HG03064 (cell line): ENCODE results near the gene MX1.
"Not testable (repeated sequence)": the region's sequence is repeated elsewhere in the genome, so short reads cannot be mapped to it uniquely, and the experiment has no call there.

Experiments used
- ATAC-seq: cut with Tn5 transposase; IDR thresholded peaks from one replicate; pipeline ENCODE4 v1.9.1; 2021; ENCODE audit warnings: low read depth; ENCODE audit not compliant: unreplicated experiment

The MX1 gene

DNA sequence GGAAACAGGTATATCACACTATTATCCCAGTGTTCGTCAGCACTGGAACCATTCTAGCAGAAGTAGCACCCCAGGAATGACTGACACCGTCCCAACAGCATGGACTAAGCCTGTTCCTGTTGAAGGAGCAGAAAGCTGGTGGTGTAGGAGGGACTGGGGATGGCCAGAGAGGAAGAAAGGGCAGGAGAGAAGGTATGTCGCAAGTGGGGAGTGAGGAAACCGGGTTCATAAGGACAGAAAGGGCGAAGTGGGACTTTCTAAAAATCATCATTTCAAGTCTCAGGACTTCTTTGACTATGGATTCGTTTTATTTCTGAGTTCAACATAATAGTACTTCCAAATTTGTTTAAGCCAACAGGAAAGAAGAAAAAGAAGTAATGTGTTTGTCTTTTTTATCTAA lies 19.7 kb upstream of the MX1 start:
- ATAC-seq, result no peak

DNA sequence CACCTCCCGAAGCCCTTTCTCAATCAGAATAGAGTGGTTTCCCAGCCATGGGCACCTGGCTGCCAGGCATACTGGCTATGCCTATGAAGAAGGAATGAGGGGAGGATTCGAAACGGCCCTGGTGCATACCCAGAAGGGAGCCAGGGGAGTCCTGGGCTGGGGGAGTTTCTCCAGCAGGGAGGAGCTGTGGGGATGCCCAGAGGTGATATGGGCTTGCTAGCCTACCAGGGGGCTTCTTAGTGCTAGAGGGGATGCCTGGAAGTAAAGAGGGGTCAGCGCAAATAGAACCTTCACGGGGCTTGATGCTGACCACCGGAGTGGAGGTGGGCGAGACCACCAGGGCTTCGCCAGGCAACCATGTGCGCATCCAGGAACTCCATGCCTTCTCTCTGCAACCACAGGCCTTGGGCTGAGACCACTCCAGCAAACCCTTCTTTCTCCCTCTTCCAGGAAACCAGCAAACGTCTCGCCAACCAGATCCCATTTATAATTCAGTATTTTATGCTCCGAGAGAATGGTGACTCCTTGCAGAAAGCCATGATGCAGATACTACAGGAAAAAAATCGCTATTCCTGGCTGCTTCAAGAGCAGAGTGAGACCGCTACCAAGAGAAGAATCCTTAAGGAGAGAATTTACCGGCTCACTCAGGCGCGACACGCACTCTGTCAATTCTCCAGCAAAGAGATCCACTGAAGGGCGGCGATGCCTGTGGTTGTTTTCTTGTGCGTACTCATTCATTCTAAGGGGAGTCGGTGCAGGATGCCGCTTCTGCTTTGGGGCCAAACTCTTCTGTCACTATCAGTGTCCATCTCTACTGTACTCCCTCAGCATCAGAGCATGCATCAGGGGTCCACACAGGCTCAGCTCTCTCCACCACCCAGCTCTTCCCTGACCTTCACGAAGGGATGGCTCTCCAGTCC lies 18.2 kb upstream of the MX1 start:
- no peak for ATAC-seq

DNA sequence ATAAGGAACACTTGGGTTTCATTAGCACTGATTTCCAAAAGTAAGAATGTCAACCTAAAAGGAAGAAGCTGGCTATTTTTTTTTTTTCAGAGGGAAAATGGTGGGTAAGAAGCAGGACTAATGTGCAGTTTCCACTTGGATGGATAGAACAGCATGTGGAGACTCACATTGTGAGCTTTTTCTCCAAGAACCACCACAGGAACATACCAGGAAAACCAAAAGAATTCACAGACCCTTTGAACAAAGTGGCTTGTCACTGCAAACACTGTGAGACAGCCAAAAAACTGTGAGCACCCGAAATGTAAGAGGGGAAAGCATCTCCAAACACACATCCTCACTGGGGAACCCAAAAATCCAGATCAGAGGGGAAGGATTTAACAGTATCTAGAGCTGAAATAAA lies 15.7 kb upstream of the MX1 start:
- ATAC-seq, result no peak

DNA sequence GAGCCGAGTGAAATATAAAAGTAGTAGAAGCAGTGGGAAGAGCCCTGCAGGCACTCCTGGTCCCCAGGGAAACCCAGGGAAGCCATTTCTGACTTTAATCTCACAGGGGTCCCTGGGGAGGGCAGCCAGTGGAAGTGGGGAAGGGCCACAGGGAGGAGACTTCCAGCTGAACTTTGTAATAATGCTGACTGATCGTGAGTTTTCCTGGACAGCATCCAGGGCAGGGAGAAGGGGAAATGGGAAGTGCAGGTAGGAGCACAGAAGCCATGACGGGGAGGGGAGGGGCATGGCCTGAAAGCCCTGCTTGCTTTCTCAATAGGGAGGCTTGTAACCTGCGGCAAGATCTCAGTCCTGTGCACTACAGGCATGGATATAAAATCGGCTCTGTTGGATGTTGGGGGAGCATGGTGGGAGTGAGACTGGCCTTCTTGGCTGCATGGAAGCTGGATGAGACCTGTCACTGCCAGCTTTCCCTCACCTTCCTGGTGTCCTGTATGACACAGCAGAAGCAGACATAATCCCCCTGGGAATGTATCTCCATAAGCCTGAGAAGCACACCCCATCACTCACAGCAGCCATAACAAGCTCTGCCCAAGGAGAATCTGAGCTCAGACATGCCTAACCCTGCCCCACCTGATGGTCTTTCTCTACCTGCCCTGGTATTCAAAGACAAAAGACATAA lies 15.1 kb upstream of the MX1 start:
- no peak for ATAC-seq

DNA sequence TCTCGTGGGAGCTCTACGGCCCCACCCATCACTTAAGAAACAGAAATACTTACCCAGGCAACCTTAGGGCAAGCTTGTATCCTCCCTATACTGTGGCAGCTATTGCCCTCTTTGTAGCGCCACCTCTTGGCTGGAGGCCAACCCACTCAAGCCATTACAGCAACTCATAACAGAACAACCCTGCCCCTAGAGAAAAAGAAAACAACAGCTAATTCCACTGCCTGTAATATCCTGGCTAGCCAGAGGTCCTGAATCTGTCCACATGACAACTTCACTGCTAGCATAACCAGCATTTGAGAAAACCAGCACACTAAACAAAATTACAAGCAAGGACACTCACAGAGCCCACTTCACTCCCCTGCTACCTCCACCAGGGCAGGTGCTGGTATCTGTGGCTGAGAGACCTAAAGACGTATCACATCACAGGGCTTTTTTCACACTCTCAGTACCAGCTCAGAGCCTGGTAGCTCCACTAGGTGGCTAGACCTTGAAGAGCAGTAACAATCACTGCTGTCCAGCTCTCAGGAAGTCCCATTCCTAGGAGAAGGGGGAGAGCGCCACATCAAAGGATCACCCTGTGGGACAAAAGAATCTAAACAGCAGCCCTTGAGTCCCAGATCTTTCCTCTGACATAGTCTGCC lies 14.5 kb upstream of the MX1 start:
- ATAC-seq, result no peak

DNA sequence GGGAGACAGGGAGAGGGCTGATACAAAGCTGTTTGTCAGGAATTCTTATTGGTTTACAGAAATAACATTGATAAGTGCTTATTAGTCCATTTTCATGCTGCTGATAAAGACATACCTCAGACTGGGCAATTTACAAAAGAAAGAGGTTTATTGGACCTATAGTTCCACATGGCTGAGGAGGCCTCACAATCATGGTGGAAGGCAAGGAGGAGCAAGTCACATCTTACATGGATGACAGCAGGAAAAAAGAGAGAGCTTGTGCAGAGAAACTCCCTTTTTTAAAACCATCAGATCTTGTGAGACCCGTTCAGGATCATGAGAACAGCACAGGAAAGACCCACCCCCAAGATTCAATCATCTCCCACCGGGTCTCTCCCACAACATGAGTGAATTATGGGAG lies 8.5 kb upstream of the MX1 start:
- not testable (repeated sequence) for ATAC-seq

DNA sequence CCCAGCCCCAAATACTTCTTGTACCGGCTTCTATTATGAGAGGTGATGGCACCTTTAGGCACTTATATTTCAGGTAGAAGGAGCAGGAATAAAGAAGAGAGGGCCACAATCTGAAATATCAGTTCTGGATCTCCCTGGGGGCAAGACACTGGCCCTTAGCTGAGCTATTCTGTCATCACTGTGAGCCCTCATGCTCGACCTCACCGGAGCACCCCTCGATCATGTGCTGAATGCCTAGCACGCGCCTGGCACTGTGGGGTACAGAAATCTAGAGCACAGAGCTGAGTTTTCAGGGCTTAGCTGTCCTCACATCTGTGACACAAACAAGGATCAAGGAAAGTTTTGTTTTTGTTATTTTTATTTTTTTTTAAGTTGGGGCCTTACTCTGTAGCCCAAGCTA lies 7.6 kb upstream of the MX1 start:
- ATAC-seq, result no peak

DNA sequence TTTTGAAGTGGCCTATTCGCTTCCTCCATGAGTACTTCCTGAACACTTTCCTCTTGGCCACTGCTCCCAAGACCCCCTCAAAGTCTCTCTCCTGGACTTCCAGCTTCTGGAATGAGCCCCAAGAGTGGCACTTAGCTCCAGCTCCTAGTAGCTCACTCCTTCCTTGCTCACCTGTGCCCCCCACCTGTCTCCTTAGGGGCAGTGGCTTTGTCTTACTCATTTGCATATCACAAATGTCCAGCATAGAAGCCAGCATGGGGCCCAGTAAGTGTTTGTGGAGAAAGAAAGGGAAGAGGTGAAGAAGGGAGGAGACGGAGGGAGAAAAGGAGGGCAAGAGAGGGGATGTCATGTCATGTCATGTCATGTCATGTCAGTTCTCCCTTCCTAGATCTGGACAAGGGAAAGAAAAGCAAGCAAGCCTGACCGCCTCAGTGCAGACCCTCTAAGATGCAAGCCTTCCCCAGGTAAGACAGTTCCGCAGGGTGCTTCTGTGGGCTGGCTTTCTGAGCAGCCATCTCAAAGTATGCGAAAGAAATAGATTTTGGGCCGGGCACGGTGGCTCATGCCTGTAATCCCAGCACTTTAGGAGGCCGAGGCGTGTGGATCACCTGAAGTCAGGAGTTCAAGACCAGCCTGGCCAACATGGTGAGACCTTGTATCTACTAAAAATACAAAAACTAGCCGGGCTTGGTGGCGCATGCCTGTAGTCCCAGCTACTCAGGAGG lies 6.9 kb upstream of the MX1 start:
- no peak for ATAC-seq

DNA sequence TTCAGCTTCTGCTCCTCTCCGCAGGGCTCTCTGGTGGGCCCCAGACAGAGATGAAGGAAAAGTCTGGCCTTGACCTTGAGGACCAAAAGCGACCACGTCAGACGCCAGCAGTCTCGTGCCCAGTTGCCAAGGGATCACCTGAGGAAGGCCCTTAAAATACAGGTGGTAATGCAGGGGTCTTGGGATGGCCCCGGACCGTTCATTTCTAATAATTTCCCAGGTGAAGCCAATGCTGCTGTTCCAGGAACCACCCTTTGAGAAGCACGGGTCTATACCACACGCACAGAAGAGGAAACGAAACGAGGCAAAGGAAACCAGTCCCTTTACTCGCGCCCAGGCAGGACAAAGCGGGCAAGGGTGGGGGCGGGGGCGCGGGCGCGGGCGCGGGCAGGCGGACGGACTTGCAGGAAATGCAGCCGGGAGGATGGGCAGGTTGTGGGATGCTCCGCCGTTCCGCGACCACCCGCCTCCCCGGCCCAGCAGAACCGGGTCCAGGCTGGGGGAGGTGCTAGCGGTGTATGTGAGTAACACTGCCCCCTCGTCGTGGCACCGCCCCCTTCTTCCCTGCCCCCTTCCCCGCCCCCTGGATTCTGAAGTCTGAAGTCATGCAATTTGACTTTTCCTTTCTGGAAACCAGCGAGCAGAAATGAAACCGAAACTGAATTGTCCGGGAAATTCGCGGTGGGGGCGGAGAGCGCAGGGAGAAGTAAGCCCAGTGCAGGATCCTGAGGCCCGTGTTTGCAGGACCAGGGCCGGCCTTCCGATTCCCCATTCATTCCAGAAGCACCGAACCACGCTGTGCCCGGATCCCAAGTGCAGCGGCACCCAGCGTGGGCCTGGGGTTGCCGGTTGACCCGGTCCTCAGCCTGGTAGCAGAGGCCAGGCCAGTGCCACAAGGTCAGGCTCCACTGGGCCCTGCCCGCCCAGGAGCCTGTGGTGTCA lies 5.8 kb upstream of the MX1 start:
- ATAC-seq, result peak; percentile 78

DNA sequence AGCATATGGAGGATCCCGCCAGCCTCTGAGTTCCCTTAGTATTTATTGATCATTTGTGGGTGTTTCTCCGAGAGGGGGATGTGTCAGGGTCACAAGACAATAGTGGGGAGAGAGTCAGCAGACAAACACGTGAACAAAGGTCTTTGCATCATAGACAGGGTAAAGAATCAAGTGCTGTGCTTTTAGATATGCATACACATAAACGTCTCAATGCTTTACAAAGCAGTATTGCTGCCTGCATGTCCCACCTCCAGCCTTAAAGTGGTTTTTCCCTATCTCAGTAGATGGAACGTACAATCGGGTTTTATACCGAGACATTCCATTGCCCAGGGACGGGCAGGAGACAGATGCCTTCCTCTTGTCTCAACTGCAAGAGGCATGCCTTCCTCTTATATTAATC lies 5.0 kb upstream of the MX1 start:
- not testable (repeated sequence) for ATAC-seq

DNA sequence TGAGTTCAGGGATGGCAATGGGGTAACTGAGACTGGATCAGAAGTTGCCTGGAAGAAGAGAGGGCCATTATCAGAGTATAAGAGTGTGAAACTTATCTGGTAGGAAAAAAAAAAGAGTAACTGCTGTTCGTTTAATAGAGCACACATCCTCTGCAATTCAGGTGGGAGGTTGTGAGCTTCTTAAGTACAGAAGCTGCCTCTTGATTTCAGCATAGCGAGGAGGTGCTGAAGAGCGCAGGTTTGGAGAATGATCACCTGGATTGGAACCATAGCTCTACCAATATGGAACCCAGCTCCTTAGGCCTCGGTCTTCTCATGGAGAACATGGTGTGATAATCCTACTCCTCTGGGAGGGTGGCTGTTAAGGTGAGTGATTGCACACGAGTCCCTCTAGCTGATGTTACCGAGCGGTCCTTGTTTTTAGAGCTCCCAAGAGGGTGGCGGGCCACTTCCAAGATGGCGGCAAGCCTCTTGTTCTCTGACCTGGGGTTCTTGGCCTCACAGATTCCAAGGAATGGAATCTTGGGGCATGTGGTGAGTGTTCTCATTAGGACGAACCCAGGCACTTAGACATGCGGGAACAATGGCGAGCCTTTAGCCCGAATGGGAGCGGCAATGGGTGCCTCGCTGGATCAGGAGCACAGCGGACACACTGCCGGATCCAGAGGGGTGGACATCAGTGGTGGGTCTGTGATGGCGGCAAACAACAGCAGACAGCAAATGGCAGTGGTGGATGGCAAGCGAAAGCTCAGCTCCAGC lies 3.3 kb upstream of the MX1 start:
- ATAC-seq, result no peak

DNA sequence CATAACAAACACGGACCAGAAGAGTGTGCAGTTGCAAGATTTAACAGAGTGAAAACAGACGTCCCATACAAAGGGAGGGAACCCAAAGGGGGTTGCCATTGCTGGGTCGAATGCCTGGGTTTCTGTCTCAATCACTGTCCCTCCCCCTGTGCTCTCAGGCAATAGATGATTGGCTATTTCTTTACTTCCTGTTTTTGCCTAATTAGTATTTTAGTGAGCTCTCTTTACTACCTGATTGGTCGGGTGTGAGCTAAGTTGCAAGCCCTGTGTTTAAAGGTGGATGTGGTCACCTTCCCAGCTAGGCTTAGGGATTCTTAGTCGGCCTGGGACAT lies 2.8 kb upstream of the MX1 start:
- not testable (repeated sequence) for ATAC-seq

DNA sequence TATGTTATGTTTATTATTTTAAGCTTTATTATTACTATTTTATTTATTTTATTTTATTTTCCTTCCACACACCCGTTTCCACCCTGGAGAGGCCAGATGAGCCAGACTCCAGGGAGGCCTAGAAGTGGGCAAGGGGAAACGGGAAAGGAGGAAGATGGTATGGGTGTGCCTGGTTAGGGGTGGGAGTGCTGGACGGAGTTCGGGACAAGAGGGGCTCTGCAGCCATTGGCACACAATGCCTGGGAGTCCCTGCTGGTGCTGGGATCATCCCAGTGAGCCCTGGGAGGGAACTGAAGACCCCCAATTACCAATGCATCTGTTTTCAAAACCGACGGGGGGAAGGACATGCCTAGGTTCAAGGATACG lies 468 bp upstream of the MX1 start:
- ATAC-seq, result peak; percentile 5

DNA sequence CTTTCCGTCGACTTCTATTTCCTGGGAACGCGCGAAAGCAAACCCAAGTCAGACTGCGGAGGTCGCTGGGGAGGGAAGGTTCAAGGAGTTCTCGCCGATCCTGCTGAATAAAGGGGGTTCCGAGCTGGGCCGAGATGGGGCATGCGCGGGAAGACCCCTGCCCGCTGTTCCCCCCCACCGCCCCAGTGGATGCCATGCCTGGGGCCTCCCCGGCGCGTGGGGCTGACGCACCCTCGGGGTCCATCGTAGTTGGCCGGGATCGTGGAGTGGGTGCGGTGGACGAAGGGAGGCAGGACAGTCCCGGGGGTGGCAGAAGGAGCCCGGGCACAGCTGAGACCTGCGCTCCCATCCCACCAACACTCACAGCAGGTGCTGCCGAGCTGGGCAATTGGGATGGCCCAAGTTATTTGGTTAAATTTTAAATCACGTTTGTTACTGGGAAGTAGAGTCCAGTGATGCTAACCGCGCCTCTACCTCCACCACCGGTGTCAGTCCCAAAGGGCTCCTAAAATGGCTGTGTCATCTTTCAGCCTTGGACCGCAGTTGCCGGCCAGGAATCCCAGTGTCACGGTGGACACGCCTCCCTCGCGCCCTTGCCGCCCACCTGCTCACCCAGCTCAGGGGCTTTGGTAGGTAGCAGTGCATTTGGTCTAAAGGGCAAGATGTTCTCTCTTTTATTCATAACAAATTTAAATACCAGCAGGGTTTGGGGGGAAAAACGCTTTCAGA lies 801 bp downstream of the MX1 start:
- ATAC-seq, result no peak

DNA sequence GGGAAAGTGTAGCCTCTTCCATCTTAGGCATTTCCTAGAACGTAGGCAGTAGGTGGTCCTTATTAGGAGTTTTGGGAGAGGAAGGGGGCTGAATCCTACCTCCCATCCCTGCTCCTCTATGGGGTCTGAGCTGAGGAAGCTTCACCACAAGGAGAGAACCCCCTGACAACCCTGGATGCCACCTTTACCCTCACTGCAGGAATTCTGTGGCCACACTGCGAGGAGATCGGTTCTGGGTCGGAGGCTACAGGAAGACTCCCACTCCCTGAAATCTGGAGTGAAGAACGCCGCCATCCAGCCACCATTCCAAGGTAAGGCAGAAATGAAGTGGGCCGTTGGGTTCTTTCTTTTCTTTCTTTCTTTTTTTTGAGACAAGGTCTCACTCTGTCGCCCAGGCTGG lies 1.5 kb downstream of the MX1 start:
- ATAC-seq, result no peak

DNA sequence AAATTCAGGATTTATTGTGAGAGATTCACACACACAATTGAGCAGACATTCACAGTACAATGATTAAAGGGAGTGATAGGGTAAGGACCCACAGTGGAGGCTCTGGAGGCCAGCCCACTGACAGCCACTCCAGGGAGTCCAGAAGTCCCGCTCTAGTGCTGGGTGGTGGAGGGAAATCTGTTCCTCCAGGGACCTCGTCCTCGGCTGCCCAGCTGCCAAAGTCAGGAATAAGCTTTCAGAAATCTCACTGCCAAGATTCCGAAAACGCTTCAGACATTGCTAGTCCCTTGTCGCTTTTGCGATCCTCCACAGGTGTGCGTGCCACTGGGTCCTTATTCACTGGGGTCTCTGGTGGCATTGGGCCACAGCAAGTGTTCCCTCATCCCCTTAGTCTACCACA lies 2.3 kb downstream of the MX1 start:
- ATAC-seq, result no peak

DNA sequence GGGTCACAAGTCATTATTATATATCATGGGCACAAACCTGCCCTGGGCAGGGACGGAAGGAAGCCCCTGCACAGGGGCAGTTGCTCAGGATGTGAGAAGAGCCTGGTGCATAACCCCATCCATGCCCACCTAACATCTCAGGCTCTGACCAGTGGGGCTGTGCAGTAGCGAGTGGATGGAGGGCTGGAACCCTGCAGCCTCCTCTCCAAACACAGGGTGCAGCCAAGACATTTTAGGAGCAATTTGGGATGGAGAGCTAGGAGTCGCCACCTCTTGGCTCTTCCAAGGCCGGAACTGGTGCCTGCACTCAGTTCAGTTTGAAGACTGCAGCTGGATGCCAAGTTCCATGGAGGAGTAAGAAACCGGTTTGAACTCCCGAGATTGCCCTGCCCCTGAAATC lies 2.8 kb downstream of the MX1 start:
- no peak for ATAC-seq

DNA sequence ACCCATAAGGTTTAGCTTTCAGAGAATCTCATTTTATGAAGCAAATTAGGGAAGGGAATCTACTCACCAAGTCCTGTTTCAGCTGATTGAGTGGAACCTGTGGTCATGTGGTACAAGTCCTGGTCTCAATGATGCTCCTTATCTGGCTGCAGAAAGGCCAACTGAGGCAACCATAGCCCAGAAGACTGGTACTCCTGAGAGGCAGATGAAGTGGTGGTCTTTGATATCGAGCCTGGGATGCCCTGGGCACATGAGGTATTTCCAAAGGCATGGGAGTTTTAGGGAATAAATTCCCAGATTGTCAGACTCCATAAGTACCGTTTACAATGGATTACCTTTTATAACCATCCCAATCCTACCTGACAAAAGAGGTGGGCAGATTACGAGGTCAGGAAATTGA lies 3.3 kb downstream of the MX1 start:
- no peak for ATAC-seq
